Activated CD4-positive, alpha-beta T cell treated with anti-CD3 and anti-CD28 coated beads for 36 hours (primary cell): Measurements from ENCODE around the gene PRKG1. TPM values are rescaled to one million over a fixed set of nuclear protein-coding genes. Genes with fewer than 3 reads are reported as not detected.

Experiments used
- ATAC-seq: fragments of 200-7000 bp; cut with Tn5 transposase; one replicate; pipeline ENCODE4 v1.10.0; 2021; ENCODE audit warnings: mild to moderate bottlenecking, moderate library complexity
- CTCF ChIA-PET: fragments of 350-600 bp; sonication (Branson Sonifier 250); formaldehyde crosslinking; loops from one replicate; lab custom pipeline; 2021; ENCODE audit warnings: antibody characterized with exemption; lab: Charles Lee
- POLR2A ChIA-PET: fragments of 350-600 bp; sonication (Branson Sonifier 250); formaldehyde crosslinking; loops from one replicate; lab custom pipeline; 2021; ENCODE audit warnings: antibody characterized with exemption, inconsistent platforms; lab: Charles Lee
- DNase-seq: peaks from one replicate; pipeline ENCODE4 v3.0.0-alpha.2; 2020
- H3K27ac Mint-ChIP-seq: one replicate; pipeline ENCODE4 v1.8.0; 2021; ENCODE audit warnings: mixed read lengths
- H3K27me3 Mint-ChIP-seq: one replicate; pipeline ENCODE4 v1.8.0; 2021; ENCODE audit warnings: mixed read lengths
- H3K36me3 Mint-ChIP-seq: one replicate; pipeline ENCODE4 v1.8.0; 2021; ENCODE audit warnings: low read depth, mixed read lengths
- H3K4me1 Mint-ChIP-seq: one replicate; pipeline ENCODE4 v1.8.0; 2021; ENCODE audit warnings: mixed read lengths
- H3K4me3 Mint-ChIP-seq: one replicate; pipeline ENCODE4 v1.8.0; 2021; ENCODE audit warnings: mild to moderate bottlenecking, moderate library complexity, mixed read lengths
- H3K9me3 Mint-ChIP-seq: one replicate; pipeline ENCODE4 v1.8.0; 2021; ENCODE audit warnings: low read depth, mixed read lengths
- intact Hi-C, 2 experiments: fragments of 100-400 bp; cut with DNase I in 1 of 2; cut with micrococcal nuclease in 1 of 2; formaldehyde crosslinking; loops; one replicate each; pipeline versions ENCODE4 v1.14.2 to v1.15.1; 2022 to 2024; cut with DNase I, micrococcal nuclease
- total RNA-seq, 2 experiments: library from RNA; stranded (reverse); gene quantifications; one replicate each; pipeline ENCODE4 v1.2.3, GENCODE V29; 2021

The PRKG1 gene
- total RNA-seq, 2 experiments from 2014 or later = not detected

GRCh38 chr10:52121688-52122087 is 1047.4 kb downstream of the PRKG1 start:
- H3K36me3 Mint-ChIP-seq = no peaks in the 10 kb centered on the region
- ATAC-seq (no peak), DNase-seq (no peak)
- ChIA-PET POLR2A (no interaction called here), CTCF (no interaction called here)
- H3K4me3 Mint-ChIP-seq = no peak overlapping the region
- no peaks in the 10 kb centered on the region for H3K4me1 Mint-ChIP-seq
- no peak overlapping the region for H3K27ac Mint-ChIP-seq
- intact Hi-C loops = no loop called here
- H3K27me3 Mint-ChIP-seq = no peaks in the 10 kb centered on the region
- no peaks in the 10 kb centered on the region for H3K9me3 Mint-ChIP-seq

GRCh38 chr10:52128056-52128683 is 1053.9 kb downstream of the PRKG1 start:
- ChIA-PET CTCF (no interaction called here), POLR2A (no interaction called here)
- Mint-ChIP-seq H3K27me3 (no peaks in the 10 kb centered on the region), H3K9me3 (no peaks in the 10 kb centered on the region), H3K36me3 (no peaks in the 10 kb centered on the region), H3K27ac (no peak overlapping the region), H3K4me3 (no peak overlapping the region), H3K4me1 (no peaks in the 10 kb centered on the region)
- ATAC-seq (no peak), DNase-seq (no peak)
- intact Hi-C loops = no loop called here

DNA sequence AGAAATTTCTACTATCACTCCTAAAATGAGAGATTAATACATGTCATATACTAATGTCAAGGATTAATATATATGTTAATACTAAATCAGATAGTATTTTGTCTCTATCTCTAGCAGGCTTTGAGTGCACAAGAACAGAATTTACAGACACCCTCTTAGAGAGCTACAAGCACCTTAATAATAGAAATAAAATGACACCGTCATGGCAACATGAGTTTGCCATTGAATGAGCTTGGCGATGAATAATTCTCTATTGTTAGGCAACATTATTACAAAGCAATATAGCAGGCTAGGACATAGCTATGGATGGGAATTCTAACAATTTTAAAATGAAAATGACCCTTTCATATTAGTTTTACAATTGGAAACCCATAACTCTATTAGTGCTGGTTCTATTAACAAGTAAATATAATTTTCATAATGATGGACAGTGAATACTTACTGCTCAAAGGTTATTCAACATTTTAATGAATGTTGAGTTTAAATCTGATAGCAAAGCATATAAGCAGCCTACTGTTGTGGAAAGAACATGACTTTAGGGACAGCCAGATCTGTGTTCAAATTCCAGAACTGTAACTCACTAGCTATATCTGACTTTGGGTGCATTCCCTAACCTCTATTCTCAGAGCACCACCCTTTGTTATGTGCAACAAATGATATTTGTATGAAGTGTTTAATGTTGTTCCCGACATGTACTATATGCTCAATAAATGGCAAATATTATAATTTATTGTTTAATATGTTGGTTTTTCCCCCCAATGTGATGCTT is 1055.3 kb downstream of the PRKG1 start:
- ChIA-PET CTCF (no interaction called here), POLR2A (no interaction called here)
- Mint-ChIP-seq H3K36me3 (no peaks in the 10 kb centered on the region), H3K27ac (no peak overlapping the region), H3K4me1 (no peaks in the 10 kb centered on the region), H3K4me3 (no peak overlapping the region), H3K9me3 (no peaks in the 10 kb centered on the region), H3K27me3 (no peaks in the 10 kb centered on the region)
- DNase-seq = no peak
- intact Hi-C loops = no loop called here
- no peak for ATAC-seq

DNA sequence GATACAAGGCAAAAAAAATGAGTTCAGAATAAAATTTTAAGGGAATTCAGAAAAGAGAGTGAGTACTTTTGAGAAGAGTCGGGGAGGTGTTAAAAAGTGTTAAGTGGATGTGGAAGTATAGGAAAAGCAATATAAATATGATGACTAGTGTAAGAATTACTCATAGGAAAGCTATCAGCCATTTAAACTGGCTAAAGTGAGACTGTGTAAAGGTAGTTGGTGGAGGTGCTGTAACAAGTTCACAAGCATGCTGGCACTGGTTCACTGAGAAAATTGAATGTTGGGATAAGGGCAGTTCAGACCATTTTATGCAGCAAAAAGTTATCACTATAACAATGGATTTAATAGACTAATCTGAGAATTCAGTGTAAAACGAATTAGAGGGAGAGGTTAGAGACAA is 1060.8 kb downstream of the PRKG1 start:
- Mint-ChIP-seq H3K27me3 (no peaks in the 10 kb centered on the region), H3K4me1 (no peaks in the 10 kb centered on the region), H3K4me3 (no peak overlapping the region), H3K9me3 (no peaks in the 10 kb centered on the region), H3K27ac (no peak overlapping the region), H3K36me3 (no peaks in the 10 kb centered on the region)
- POLR2A ChIA-PET = no interaction called here
- CTCF ChIA-PET = no interaction called here
- DNase-seq (no peak), ATAC-seq (no peak)
- intact Hi-C loops = no loop called here

GRCh38 chr10:52136921-52137320 is 1062.6 kb downstream of the PRKG1 start:
- no peak for ATAC-seq
- H3K4me3 Mint-ChIP-seq = no peak overlapping the region
- no peaks in the 10 kb centered on the region for H3K9me3 Mint-ChIP-seq
- DNase-seq = no peak
- H3K36me3 Mint-ChIP-seq = no peaks in the 10 kb centered on the region
- H3K27ac Mint-ChIP-seq = no peak overlapping the region
- no peaks in the 10 kb centered on the region for H3K27me3 Mint-ChIP-seq
- POLR2A ChIA-PET = no interaction called here
- intact Hi-C loops = no loop called here
- CTCF ChIA-PET = no interaction called here
- no peaks in the 10 kb centered on the region for H3K4me1 Mint-ChIP-seq

GRCh38 chr10:52143338-52143737 is 1069.1 kb downstream of the PRKG1 start:
- Mint-ChIP-seq H3K4me1 (no peaks in the 10 kb centered on the region), H3K27me3 (no peaks in the 10 kb centered on the region), H3K9me3 (no peaks in the 10 kb centered on the region), H3K4me3 (no peak overlapping the region), H3K27ac (no peak overlapping the region), H3K36me3 (no peaks in the 10 kb centered on the region)
- POLR2A ChIA-PET = no interaction called here
- ATAC-seq (no peak), DNase-seq (no peak)
- CTCF ChIA-PET = no interaction called here
- intact Hi-C loops = no loop called here

DNA sequence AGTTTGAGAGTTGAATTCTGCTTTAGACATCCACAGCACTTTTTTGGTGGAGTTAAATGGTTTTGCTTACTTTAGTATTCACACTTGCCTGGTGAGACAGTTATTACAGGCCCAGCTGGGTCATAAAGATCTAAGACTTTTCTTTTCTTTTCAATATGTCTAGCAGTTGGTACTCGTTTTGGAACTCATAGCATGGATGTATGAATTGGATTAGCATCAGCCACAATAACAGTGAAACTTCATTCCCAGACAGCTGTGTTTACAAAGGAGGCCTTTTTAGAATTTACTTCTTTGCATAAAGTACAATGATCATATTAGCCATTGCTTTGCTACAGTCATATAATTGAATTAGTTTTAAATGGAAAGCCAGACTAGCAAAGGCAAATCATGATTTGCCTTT is 1071.3 kb downstream of the PRKG1 start:
- Mint-ChIP-seq H3K27me3 (no peaks in the 10 kb centered on the region), H3K36me3 (no peaks in the 10 kb centered on the region), H3K9me3 (no peaks in the 10 kb centered on the region), H3K27ac (no peak overlapping the region), H3K4me1 (no peaks in the 10 kb centered on the region), H3K4me3 (no peak overlapping the region)
- intact Hi-C loops = no loop called here
- CTCF ChIA-PET = no interaction called here
- no peak for ATAC-seq
- DNase-seq = no peak
- POLR2A ChIA-PET = no interaction called here

GRCh38 chr10:52146766-52147165 is 1072.5 kb downstream of the PRKG1 start:
- POLR2A ChIA-PET = interaction anchor here (0.5 kb wide), 1 partner anchor 1924 kb away, joined by 5 read pairs; no protein-coding TSS in a partner anchor
- CTCF ChIA-PET = interaction anchor here (1.0 kb wide), 1 partner anchor 9 kb away, joined by 3 read pairs; no protein-coding TSS in a partner anchor
- Mint-ChIP-seq H3K27me3 (no peaks in the 10 kb centered on the region), H3K9me3 (no peaks in the 10 kb centered on the region), H3K4me1 (no peaks in the 10 kb centered on the region), H3K36me3 (no peaks in the 10 kb centered on the region), H3K27ac (no peak overlapping the region), H3K4me3 (no peak overlapping the region)
- ATAC-seq (no peak), DNase-seq (no peak)
- intact Hi-C loops = no loop called here

DNA sequence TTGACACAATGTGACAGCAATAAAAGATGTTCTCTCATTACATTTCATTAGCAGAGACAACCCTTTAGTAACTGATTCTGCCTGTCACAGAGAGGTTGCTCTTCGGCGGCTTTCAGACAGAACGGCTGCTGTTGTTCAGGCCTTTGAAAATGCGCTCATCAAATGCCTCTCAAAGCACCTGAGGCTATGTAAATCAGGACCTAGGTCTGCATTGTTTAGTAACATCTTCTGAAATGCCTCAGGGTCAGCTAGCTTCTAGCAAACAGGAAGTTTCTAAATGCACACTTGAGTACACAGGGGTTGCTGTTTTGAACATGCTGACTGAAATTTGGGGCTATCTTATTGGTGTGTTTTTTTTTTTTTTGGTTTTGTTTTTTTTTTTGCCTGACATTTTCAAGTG is 1096.5 kb downstream of the PRKG1 start:
- Mint-ChIP-seq H3K9me3 (peaks cover 5% of the 10 kb centered on the region), H3K27ac (no peak overlapping the region), H3K4me3 (no peak overlapping the region), H3K36me3 (no peaks in the 10 kb centered on the region), H3K27me3 (no peaks in the 10 kb centered on the region), H3K4me1 (no peaks in the 10 kb centered on the region)
- POLR2A ChIA-PET = no interaction called here
- intact Hi-C loops = no loop called here
- CTCF ChIA-PET = no interaction called here
- DNase-seq = no peak
- ATAC-seq = no peak

DNA sequence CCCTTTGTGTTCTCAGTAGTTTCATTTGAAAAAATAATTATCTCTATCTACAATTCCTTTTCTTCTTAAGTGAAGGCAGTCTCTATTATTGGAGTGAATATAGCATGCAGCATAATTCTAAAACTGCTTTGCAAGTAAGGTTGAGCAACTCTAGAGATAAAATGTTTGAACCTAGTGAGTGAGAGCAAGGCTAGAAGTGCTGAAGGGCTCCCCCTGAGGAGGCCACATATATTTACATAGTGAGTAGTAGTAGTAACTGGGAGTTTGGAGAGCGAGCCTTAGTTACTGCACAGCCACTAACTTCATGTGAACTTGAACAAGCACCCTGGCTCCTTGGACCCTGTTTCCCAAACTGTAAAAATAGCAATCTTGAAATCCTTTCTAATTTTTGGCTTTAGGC is 1098.3 kb downstream of the PRKG1 start:
- Mint-ChIP-seq H3K4me3 (no peak overlapping the region), H3K36me3 (no peaks in the 10 kb centered on the region), H3K27me3 (no peaks in the 10 kb centered on the region), H3K27ac (no peak overlapping the region), H3K9me3 (peaks cover 5% of the 10 kb centered on the region), H3K4me1 (no peaks in the 10 kb centered on the region)
- POLR2A ChIA-PET = no interaction called here
- CTCF ChIA-PET = no interaction called here
- no peak for DNase-seq
- ATAC-seq = no peak
- intact Hi-C loops = no loop called here

GRCh38 chr10:52185256-52185655 is 1111.0 kb downstream of the PRKG1 start:
- ATAC-seq (no peak), DNase-seq (no peak)
- Mint-ChIP-seq H3K4me3 (no peak overlapping the region), H3K4me1 (no peaks in the 10 kb centered on the region), H3K9me3 (no peaks in the 10 kb centered on the region), H3K36me3 (no peaks in the 10 kb centered on the region), H3K27me3 (no peaks in the 10 kb centered on the region), H3K27ac (no peak overlapping the region)
- intact Hi-C loops = no loop called here
- ChIA-PET POLR2A (no interaction called here), CTCF (no interaction called here)

DNA sequence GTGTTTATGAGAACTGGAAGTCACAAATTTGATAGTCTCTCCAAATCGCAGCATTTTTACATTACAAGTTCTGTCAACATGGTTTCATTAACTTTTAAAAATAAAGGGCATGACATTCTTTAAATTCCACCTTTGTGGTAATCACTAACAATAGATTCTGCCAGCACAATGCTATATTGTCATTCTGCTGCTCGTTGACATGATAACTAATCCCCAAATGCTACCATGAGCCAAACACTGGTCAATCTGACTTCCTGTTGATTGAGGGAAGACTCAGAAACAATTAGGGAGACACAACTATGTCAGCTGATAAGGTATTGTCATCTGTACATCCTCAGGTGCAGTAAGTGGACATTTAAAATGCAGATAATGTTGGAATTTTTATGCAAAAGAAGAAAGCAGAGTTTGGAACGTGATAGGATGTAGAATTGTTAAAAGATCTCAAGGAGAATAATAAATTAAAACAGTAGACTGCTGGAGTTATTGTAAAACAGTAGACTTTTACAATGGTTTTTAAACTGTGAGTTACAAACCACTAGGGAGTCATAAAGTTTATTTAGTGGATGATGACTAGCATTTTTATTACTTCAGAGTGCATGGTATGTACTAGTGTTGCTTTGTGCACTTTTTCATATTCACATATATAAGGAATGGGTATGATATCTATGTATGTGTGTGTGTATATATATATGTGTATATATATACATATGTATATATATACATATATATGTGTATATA is 1113.4 kb downstream of the PRKG1 start:
- H3K27me3 Mint-ChIP-seq = no peaks in the 10 kb centered on the region
- intact Hi-C loops = no loop called here
- no peaks in the 10 kb centered on the region for H3K9me3 Mint-ChIP-seq
- CTCF ChIA-PET = no interaction called here
- H3K27ac Mint-ChIP-seq = no peak overlapping the region
- no peaks in the 10 kb centered on the region for H3K36me3 Mint-ChIP-seq
- POLR2A ChIA-PET = no interaction called here
- ATAC-seq = no peak
- no peaks in the 10 kb centered on the region for H3K4me1 Mint-ChIP-seq
- no peak overlapping the region for H3K4me3 Mint-ChIP-seq
- DNase-seq = no peak
